Nephron (organoid): ENCODE measurements around the gene GKN2.

Experiments
- H3K27ac Mint-ChIP-seq, 3 experiments: 2 replicates each; pipeline ENCODE4 v1.8.0; 2020; ENCODE audit warnings: mixed read lengths in 3 of 3, mild to moderate bottlenecking in 2 of 3, moderate library complexity in 1 of 3
- H3K27me3 Mint-ChIP-seq: 2 replicates; pipeline ENCODE4 v1.8.0; 2021; ENCODE audit warnings: low read depth, mild to moderate bottlenecking, moderate library complexity, mixed read lengths
- H3K36me3 Mint-ChIP-seq: 2 replicates; pipeline ENCODE4 v1.8.0; 2020; ENCODE audit warnings: low read depth, mixed read lengths
- H3K4me1 Mint-ChIP-seq: 2 replicates; pipeline ENCODE4 v1.8.0; 2020; ENCODE audit warnings: mixed read lengths
- H3K4me3 Mint-ChIP-seq, 3 experiments: 2 replicates each; pipeline ENCODE4 v1.8.0; 2020; ENCODE audit warnings: mild to moderate bottlenecking in 3 of 3, mixed read lengths in 3 of 3, moderate library complexity in 2 of 3
- H3K9me3 Mint-ChIP-seq: 2 replicates; pipeline ENCODE4 v1.8.0; 2020; ENCODE audit warnings: mixed read lengths
- TF ChIP-seq, protein P1 (sequence below), 3 experiments: fragments of 200-600 bp; sonication (generic); IDR thresholded peaks; one replicate each; pipeline ENCODE4 v1.5.0; 2021; ENCODE audit warnings: antibody characterized with exemption in 3 of 3; ENCODE audit not compliant: unreplicated experiment in 3 of 3

The GKN2 gene

GRCh38 chr2:68992933-68993332 lies 40.2 kb upstream of the GKN2 start:
- TF ChIP-seq, protein P1, sequence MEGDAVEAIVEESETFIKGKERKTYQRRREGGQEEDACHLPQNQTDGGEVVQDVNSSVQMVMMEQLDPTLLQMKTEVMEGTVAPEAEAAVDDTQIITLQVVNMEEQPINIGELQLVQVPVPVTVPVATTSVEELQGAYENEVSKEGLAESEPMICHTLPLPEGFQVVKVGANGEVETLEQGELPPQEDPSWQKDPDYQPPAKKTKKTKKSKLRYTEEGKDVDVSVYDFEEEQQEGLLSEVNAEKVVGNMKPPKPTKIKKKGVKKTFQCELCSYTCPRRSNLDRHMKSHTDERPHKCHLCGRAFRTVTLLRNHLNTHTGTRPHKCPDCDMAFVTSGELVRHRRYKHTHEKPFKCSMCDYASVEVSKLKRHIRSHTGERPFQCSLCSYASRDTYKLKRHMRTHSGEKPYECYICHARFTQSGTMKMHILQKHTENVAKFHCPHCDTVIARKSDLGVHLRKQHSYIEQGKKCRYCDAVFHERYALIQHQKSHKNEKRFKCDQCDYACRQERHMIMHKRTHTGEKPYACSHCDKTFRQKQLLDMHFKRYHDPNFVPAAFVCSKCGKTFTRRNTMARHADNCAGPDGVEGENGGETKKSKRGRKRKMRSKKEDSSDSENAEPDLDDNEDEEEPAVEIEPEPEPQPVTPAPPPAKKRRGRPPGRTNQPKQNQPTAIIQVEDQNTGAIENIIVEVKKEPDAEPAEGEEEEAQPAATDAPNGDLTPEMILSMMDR (IDR thresholded peaks at IDR 0.05; ENCODE audit: unreplicated experiment in 3 of 3) = no peak

DNA sequence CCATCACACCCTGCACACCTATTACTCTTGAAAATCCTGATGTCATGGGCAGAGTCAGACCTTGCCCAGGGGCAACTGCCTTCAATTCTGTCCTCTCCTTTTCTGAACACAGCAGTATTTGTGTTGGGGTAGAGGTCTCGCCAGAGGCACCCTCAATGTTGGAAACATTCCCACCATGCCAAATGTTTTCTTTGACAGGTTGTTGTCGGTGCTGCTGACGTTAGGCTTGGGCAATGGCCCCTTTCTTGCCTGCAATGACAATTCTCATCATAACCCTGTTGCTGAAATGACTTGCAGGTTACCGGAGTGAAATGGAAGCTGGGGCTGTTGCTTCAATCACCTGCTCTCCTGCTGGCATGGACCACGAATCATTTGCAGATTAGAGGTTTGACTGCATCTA lies 39.6 kb upstream of the GKN2 start:
- no peaks in the 10 kb centered on the region for H3K4me1 Mint-ChIP-seq
- no peak overlapping the region for H3K27ac Mint-ChIP-seq
- TF ChIP-seq, protein P1 (IDR thresholded peaks at IDR 0.05; ENCODE audit: unreplicated experiment in 3 of 3) = no peak
- H3K4me3 Mint-ChIP-seq = no peak overlapping the region
- no peaks in the 10 kb centered on the region for H3K36me3 Mint-ChIP-seq
- peaks cover under 1% of the 10 kb centered on the region for H3K27me3 Mint-ChIP-seq
- no peaks in the 10 kb centered on the region for H3K9me3 Mint-ChIP-seq

More at GRCh38 chr2:68992933-68993332, 40.2 kb upstream of the GKN2 start:
- H3K27ac Mint-ChIP-seq = no peak overlapping the region
- no peaks in the 10 kb centered on the region for H3K27me3 Mint-ChIP-seq
- H3K4me3 Mint-ChIP-seq = no peak overlapping the region
- no peaks in the 10 kb centered on the region for H3K4me1 Mint-ChIP-seq
- no peaks in the 10 kb centered on the region for H3K9me3 Mint-ChIP-seq
- no peaks in the 10 kb centered on the region for H3K36me3 Mint-ChIP-seq

- no peaks in the 10 kb centered on the region for H3K36me3 Mint-ChIP-seq
- TF ChIP-seq, protein P1 (IDR thresholded peaks at IDR 0.05; ENCODE audit: unreplicated experiment in 3 of 3) = no peak
- H3K4me1 Mint-ChIP-seq = no peaks in the 10 kb centered on the region
- peaks cover 4% of the 10 kb centered on the region for H3K27me3 Mint-ChIP-seq
- H3K9me3 Mint-ChIP-seq = no peaks in the 10 kb centered on the region
- no peak overlapping the region for H3K27ac Mint-ChIP-seq
- no peak overlapping the region for H3K4me3 Mint-ChIP-seq
Observed at GRCh38 chr2:68989035-68989434, 36.3 kb upstream of the GKN2 start.

GRCh38 chr2:68987021-68987503 lies 34.4 kb upstream of the GKN2 start:
- Mint-ChIP-seq H3K36me3 (no peaks in the 10 kb centered on the region), H3K4me3 (no peak overlapping the region), H3K9me3 (no peaks in the 10 kb centered on the region), H3K4me1 (no peaks in the 10 kb centered on the region), H3K27ac (no peak overlapping the region), H3K27me3 (peaks cover 4% of the 10 kb centered on the region)
- TF ChIP-seq, protein P1 (IDR thresholded peaks at IDR 0.05; ENCODE audit: unreplicated experiment in 3 of 3) = no peak

DNA sequence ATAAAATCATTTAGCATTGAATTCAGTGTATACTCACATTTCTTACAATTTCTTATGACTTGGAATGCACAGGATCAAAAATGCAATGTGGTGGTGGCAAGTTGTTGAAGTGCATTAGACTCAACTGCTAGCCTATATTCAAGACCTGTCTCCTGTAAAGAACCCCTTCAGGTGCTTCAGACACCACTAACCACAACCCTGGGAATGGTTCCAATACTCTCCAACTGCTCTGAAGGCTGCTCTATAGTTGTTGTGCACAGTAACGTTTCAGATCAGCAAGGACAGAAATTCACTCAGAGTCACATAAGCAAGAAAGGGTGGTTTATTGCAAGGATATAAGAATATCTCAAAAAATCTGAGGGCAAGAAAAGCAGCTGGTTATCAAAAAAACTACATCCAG lies 28.3 kb upstream of the GKN2 start:
- H3K27me3 Mint-ChIP-seq = no peaks in the 10 kb centered on the region
- no peaks in the 10 kb centered on the region for H3K4me1 Mint-ChIP-seq
- H3K27ac Mint-ChIP-seq = no peak overlapping the region
- H3K36me3 Mint-ChIP-seq = no peaks in the 10 kb centered on the region
- no peak overlapping the region for H3K4me3 Mint-ChIP-seq
- TF ChIP-seq, protein P1 (IDR thresholded peaks at IDR 0.05; ENCODE audit: unreplicated experiment in 3 of 3) = no peak
- H3K9me3 Mint-ChIP-seq = no peaks in the 10 kb centered on the region

- Mint-ChIP-seq H3K27me3 (no peaks in the 10 kb centered on the region), H3K36me3 (no peaks in the 10 kb centered on the region), H3K9me3 (no peaks in the 10 kb centered on the region), H3K4me3 (no peak overlapping the region), H3K4me1 (no peaks in the 10 kb centered on the region), H3K27ac (no peak overlapping the region)
- TF ChIP-seq, protein P1 (IDR thresholded peaks at IDR 0.05; ENCODE audit: unreplicated experiment in 3 of 3) = no peak
Observed at GRCh38 chr2:68978098-68978497, 25.4 kb upstream of the GKN2 start.
